Keratinocyte (primary cell): ENCODE measurements around the gene C1GALT1C1. TPM values are rescaled to one million over a fixed set of nuclear protein-coding genes. Genes with fewer than 3 reads are reported as not detected.

Experiments used
- DNase-seq: peaks from one replicate; pipeline ENCODE4 v3.0.0-alpha.2; 2011; ENCODE audit warnings: low read depth, missing footprints, low spot score
- FAIRE-seq: peaks from 2 replicates; lab custom pipeline; 2011; peaks lifted over from hg19 to GRCh38; lab: Jason Lieb, UNC
- H2AFZ ChIP-seq: 2 replicates; pipeline ENCODE4 v1.6.0; 2012; ENCODE audit warnings: low read length, control low read depth, inconsistent platforms; ENCODE audit not compliant: control insufficient read depth
- H3K27ac ChIP-seq: 2 replicates; pipeline ENCODE4 v1.5.1; 2011; ENCODE audit warnings: low read length; ENCODE audit not compliant: control insufficient read depth, insufficient read depth
- H3K27me3 ChIP-seq: 3 replicates; pipeline ENCODE4 v1.6.0; 2011; ENCODE audit warnings: low read length; ENCODE audit not compliant: control insufficient read depth, insufficient read depth; ENCODE audit errors: extremely low read depth
- H3K36me3 ChIP-seq, 2 experiments: 2 replicates in 1 of 2; 3 replicates in 1 of 2; pipeline ENCODE4 v1.5.1; 2011; ENCODE audit warnings: low read length in 2 of 2, mild to moderate bottlenecking in 1 of 2; ENCODE audit not compliant: control insufficient read depth in 2 of 2, insufficient read depth in 2 of 2; ENCODE audit errors: extremely low read depth in 1 of 2
- H3K4me1 ChIP-seq: 3 replicates; pipeline ENCODE4 v1.5.1; 2011; ENCODE audit warnings: low read length; ENCODE audit not compliant: control insufficient read depth, insufficient read depth; ENCODE audit errors: extremely low read depth
- H3K4me2 ChIP-seq: 3 replicates; pipeline ENCODE4 v1.6.0; 2011; ENCODE audit warnings: low read depth, low read length; ENCODE audit not compliant: control insufficient read depth, insufficient read depth; ENCODE audit errors: extremely low read depth
- H3K4me3 ChIP-seq, 3 experiments: fragments of 200-600 bp in 1 of 3; sonication (generic) in 1 of 3; 2 replicates in 2 of 3; 3 replicates in 1 of 3; pipeline ENCODE4 v1.5.1; 2011 to 2016; ENCODE audit warnings: low read length in 3 of 3, mild to moderate bottlenecking in 3 of 3, control low read depth in 2 of 3, inconsistent platforms in 1 of 3, low read depth in 1 of 3, mixed read lengths in 1 of 3, mixed run types in 1 of 3, moderate library complexity in 1 of 3; ENCODE audit not compliant: control insufficient read depth in 2 of 3, insufficient read depth in 2 of 3; ENCODE audit errors: extremely low read depth in 1 of 3
- H3K79me2 ChIP-seq: 2 replicates; pipeline ENCODE4 v1.6.0; 2012; ENCODE audit warnings: low read length; ENCODE audit not compliant: control insufficient read depth, insufficient read depth
- H3K9ac ChIP-seq: 3 replicates; pipeline ENCODE4 v1.6.0; 2011; ENCODE audit warnings: low read length; ENCODE audit not compliant: control insufficient read depth, insufficient read depth; ENCODE audit errors: extremely low read depth
- H3K9me1 ChIP-seq: 3 replicates; pipeline ENCODE4 v1.6.0; 2011; ENCODE audit warnings: low read length; ENCODE audit not compliant: control insufficient read depth, insufficient read depth; ENCODE audit errors: extremely low read depth
- H3K9me3 ChIP-seq: 2 replicates; pipeline ENCODE4 v1.5.1; 2012; ENCODE audit warnings: low read depth, low read length; ENCODE audit not compliant: control insufficient read depth
- H4K20me1 ChIP-seq: 3 replicates; pipeline ENCODE4 v1.6.0; 2011; ENCODE audit warnings: low read length; ENCODE audit not compliant: control insufficient read depth, insufficient read depth; ENCODE audit errors: extremely low read depth
- CTCF ChIP-seq, 3 experiments: IDR thresholded peaks in 1 of 3; conservative IDR thresholded peaks in 1 of 3; optimal IDR thresholded peaks in 1 of 3; 2 replicates in 2 of 3; 3 replicates in 1 of 3; pipeline versions ENCODE3 to v1.5.1; 2011; ENCODE audit warnings: low read length in 3 of 3, mild to moderate bottlenecking in 3 of 3, moderate library complexity in 2 of 3, control low read depth in 1 of 3, inconsistent platforms in 1 of 3; ENCODE audit not compliant: insufficient read depth in 2 of 3; ENCODE audit errors: extremely low read depth in 1 of 3
- EZH2 ChIP-seq: IDR thresholded peaks from one replicate; pipeline ENCODE4 v1.6.1; 2012; ENCODE audit warnings: inconsistent platforms, mild to moderate bottlenecking, low read length, moderate library complexity
- dilution Hi-C: fragments of 300-500 bp; cut with MboI; formaldehyde crosslinking; loops from one replicate; pipeline ENCODE4 v1.7.0; 2020; ENCODE audit warnings: low sequenced_read_pairs; ENCODE audit not compliant: extremely low pct_ligation_motif_present
- polyA minus RNA-seq, 3 experiments: library from RNA; depleted of rRNA, polyadenylated mRNA; stranded (reverse); fragments of >200 nt; gene quantifications; 1 replicate in 1 of 3; 2 replicates in 1 of 3; 3 replicates in 1 of 3; pipeline ENCODE4 v1.2.3, GENCODE V29; 2011
- polyA plus RNA-seq, 5 experiments: library from polyadenylated mRNA; depleted of rRNA in 3 of 5; stranded (reverse) in 3 of 5; stranded (forward) in 1 of 5; unstranded in 1 of 5; fragments of >200 nt; gene quantifications; 1 replicate in 1 of 5; 2 replicates in 3 of 5; 3 replicates in 1 of 5; pipeline versions ENCODE4 v1.2.1 to v1.2.3, GENCODE V29; 2011 to 2012; ENCODE audit warnings: missing spikeins in 2 of 5, low read depth in 1 of 5, low replicate concordance in 1 of 5

C1GALT1C1 gene
- polyA plus RNA-seq: 13.7 to 24.1 TPM (median 15.2 TPM) in 3 replicates
- 10.8 TPM for polyA plus RNA-seq (2011; ENCODE audit: low read depth)
- polyA plus RNA-seq (2011; cell fraction: cytosol; rRNA removed): 5.0 and 9.2 TPM in 2 replicates
- polyA plus RNA-seq (2011; cell fraction: nucleus; rRNA removed): 29.7 and 40.3 TPM in 2 replicates
- polyA plus RNA-seq (2012; ENCODE audit: low replicate concordance): 10.5 and 11.7 TPM in 2 replicates
- 2.0 to 7.7 TPM (median 2.8 TPM) in 3 replicates for polyA minus RNA-seq
- 3.6 TPM for polyA minus RNA-seq (2011; cell fraction: cytosol; rRNA and poly(A)+ RNA removed)
- polyA minus RNA-seq (2011; cell fraction: nucleus; rRNA and poly(A)+ RNA removed): 7.0 and 12.2 TPM in 2 replicates

GRCh38 chrX:120629667-120630537 is at the start of gene C1GALT1C1:
Gene C1GALT1C1 (minus strand): TSS chrX:120630054. CDS start chrX:120627166, 2,888 bp downstream.
- no peaks in the 10 kb centered on the region for H3K36me3 ChIP-seq
- H3K79me2 ChIP-seq: no peaks in the 10 kb centered on the region
- H3K4me2 ChIP-seq: peak within 1 kb of the TSS; percentile 79
- H3K27ac ChIP-seq: peak within 1 kb of the TSS; percentile 70
- TF ChIP-seq CTCF (optimal IDR thresholded peaks at IDR 0.05 in 1 of 3, IDR thresholded peaks at IDR 0.05 in 1 of 3, conservative IDR thresholded peaks at IDR 0.05 in 1 of 3; ENCODE audit: extremely low read depth in 1 of 3, insufficient read depth in 2 of 3, low read length in 3 of 3) (peak in 1 of 3 experiments; percentile 1), EZH2 (no peak)
- dilution Hi-C loops: no loop called here
- H2AFZ ChIP-seq: peak within 1 kb of the TSS; percentile 80
- H3K9me1 ChIP-seq: no peaks in the 10 kb centered on the region
- no peaks in the 10 kb centered on the region for H3K27me3 ChIP-seq
- DNase-seq (peak; percentile 26), FAIRE-seq (peak; percentile 36)
- H3K4me1 ChIP-seq: no peaks in the 10 kb centered on the region
- H3K4me3 ChIP-seq: peak within 1 kb of the TSS; percentile 63 to 73 (median 72)
- no peaks in the 10 kb centered on the region for H3K9me3 ChIP-seq
- H4K20me1 ChIP-seq: no peaks in the 10 kb centered on the region
- H3K9ac ChIP-seq: peak within 1 kb of the TSS; percentile 72

- Histone ChIP-seq H3K9ac (no peak overlapping the region), H3K27ac (no peak overlapping the region), H3K4me2 (no peak overlapping the region), H3K9me3 (no peaks in the 10 kb centered on the region), H3K4me3 (no peak overlapping the region), H3K27me3 (no peaks in the 10 kb centered on the region), H3K36me3 (no peaks in the 10 kb centered on the region), H3K9me1 (no peaks in the 10 kb centered on the region), H4K20me1 (no peaks in the 10 kb centered on the region), H2AFZ (no peak overlapping the region), H3K79me2 (no peaks in the 10 kb centered on the region), H3K4me1 (peaks cover 4% of the 10 kb centered on the region)
- no peak for FAIRE-seq
- TF ChIP-seq EZH2 (no peak), CTCF (optimal IDR thresholded peaks at IDR 0.05 in 1 of 3, IDR thresholded peaks at IDR 0.05 in 1 of 3, conservative IDR thresholded peaks at IDR 0.05 in 1 of 3; ENCODE audit: extremely low read depth in 1 of 3, insufficient read depth in 2 of 3, low read length in 3 of 3) (no peak)
- dilution Hi-C loops: no loop called here
- DNase-seq: no peak
Observed at GRCh38 chrX:120677004-120677652, 47.3 kb upstream of the C1GALT1C1 start.
